NCI-H1092 (cell line): ENCODE data around the gene PDCL2.
"Not testable (repeated sequence)": the region's sequence is repeated elsewhere in the genome, so short reads cannot be mapped to it uniquely, and the experiment has no call there.

Experiments used
- DNase-seq: peaks from one replicate; lab custom pipeline; 2025; lab: John Stamatoyannopoulos, UW

Gene PDCL2

GRCh38 chr4:55588160-55588559, 3.9 kb downstream of the PDCL2 start:
- no peak for DNase-seq

- not testable (repeated sequence) for DNase-seq
Observed at GRCh38 chr4:55582773-55583172, 9.3 kb downstream of the PDCL2 start.

- no peak for DNase-seq
Observed at GRCh38 chr4:55578341-55579010, 13.6 kb downstream of the PDCL2 start.

- no peak for DNase-seq
Observed at GRCh38 chr4:55575513-55575912, 16.5 kb downstream of the PDCL2 start.

GRCh38 chr4:55574252-55574651, 17.8 kb downstream of the PDCL2 start:
- no peak for DNase-seq

DNA sequence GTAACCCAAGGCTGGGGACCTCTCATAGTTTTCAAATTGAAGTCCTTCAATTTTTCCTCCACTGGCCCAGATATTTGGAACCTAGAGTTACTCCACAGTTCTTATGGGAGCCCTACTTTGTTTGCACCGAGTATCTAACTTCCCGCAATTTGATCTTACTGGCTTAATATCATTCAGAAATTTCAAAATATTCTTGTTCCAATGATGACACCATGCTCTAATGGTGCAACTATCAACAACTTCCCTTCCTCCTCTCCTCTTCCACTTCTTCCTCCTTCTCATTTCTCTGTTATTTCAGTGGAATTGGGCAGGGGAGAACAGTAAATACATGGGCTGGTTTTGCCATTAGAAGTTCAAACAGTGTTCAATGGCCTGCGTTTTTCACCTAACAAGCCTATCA, 20.2 kb downstream of the PDCL2 start:
- DNase-seq = no peak

DNA sequence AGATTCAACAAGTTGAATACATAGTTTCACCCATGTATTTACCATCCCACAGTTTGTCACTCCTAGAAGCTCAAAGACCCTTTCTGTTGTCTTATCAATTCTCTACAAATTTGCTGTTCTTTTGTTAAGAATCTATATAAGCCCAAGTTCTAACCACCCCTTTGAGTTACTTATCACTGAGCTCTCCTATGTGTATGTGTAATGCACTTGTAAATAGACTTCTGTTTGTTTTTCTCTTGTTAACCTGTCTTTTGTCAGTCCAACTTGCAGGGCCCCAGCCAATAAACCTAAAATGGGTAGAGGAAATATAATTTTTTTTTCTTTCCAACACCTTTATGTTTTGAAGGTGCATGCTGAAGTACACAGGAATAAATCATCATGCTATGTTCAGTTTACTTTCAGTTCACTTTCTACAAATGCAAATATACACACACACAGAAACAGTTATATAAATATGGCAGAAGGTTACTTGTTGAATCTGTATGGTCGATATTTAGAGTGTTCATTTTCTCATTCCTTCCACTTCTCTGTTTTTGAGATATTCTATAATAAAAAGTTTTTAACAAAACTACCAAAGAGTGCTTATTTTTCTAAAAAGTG, 23.0 kb downstream of the PDCL2 start:
- DNase-seq = no peak

DNA sequence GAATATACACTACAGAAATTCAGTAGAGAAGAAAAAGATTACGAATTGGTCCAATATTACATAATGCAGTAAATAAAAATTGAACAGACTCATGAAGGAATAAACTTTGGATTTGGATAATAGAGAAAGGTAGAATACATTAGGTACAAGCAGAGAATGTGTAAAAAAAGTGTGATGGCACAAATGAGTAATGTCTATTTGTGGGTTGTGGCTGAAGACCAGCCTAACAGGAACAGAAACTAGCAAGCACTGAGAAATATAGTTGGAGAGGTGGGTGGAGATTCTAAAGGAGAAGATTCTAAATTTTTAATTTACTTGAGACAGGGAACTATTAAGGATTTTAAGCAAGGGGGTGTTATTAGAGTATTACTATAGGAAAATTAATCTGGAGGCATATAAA, 30.2 kb downstream of the PDCL2 start:
- DNase-seq = no peak

GRCh38 chr4:55560096-55560495, 31.9 kb downstream of the PDCL2 start:
- no peak for DNase-seq

GRCh38 chr4:55554453-55555030, 37.5 kb downstream of the PDCL2 start:
- no peak for DNase-seq

DNA sequence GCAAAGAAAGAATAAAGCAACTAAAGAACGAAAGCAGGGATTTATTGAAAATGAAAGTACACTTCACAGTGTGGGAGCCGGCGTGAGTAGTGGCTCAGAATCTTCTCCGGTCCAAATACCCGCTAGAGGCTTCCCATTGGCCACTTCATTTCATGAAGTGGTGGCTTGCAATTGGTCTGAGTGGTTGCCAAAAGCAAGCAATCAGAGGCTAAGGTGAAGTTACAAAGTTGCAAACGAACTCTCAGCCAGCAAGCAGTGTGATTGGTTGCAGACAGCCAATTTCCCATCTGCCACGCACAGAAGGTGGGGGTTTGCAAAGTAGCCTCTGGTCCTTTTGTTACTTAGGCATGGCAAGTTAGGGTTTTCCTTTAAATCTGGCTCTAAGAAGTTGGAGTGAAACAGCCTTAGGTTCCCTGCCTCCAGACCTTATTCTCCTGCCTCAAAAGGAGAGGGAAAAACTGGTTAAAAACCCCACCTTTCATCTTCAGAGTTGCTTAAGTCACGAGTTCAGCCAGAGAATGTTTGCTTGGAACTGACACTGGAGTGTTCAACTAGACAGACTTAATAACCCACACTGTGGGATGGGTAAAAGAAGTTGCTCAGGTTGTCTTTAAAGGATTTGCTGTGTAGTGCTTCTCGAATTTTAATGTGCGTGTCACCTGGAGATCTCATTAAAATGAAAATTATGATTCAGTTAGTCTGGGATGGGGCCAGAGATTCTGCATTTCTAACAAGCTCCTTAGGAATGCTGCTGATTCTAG, 38.4 kb downstream of the PDCL2 start:
- DNase-seq = no peak

- not testable (repeated sequence) for DNase-seq
Observed at GRCh38 chr4:55551964-55552363, 40.1 kb downstream of the PDCL2 start.

DNA sequence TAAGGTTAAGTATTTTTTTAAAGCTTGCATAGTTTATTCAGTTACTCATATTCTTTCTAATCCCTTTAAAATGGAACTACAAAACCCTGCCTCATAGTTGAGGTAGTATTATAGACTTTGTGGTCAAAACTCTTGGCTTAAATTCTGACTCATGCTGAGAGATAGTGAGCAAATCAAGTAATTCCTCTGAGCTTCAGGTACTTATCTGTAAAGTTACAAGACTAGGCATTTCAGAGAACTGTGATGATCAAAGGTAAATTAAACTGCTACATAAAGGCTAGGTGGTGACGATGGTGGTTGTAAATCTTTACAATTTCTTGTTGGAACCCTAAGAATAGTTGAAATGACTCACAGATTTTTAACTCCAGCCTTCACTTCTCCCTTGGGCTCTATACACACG, 42.2 kb downstream of the PDCL2 start:
- no peak for DNase-seq

DNA sequence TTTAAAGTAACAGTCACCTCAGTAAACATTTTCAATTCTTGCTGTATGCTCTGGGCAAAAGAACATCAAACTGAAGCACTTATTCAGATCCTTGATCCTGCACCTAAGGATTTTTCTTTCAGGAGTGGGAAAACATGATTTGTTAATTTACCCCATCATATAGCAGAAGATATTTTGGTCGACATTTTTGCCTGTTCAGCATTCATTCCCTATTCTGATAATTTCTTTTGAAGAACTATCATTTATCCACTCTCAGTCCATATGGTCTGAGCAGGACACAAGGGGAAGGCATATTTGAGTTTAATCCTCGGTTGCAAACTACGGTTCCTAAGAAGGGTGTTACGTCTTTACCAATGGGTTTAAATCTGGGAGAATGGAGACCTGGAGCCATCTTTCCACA, 44.1 kb downstream of the PDCL2 start:
- DNase-seq = no peak

DNA sequence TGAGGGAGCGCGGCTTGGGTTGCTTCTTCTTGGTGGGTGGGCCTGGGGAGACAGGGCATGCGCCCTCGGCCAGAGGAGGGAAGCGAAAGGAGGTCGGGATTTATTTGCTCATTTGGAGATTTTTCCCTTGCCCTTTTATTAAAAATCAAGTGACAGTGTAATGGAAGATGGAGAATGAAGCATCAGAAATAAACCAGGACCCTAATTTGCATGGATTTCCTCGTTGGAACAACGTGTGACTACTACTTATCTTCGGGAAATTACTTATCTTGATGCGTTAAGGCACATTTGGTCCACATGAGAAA, 44.6 kb downstream of the PDCL2 start:
- no peak for DNase-seq

- peak; percentile 84 for DNase-seq
Observed at GRCh38 chr4:55546756-55547465, 45.1 kb downstream of the PDCL2 start, which contains the start of gene CLOCK. TSS of gene CLOCK (minus strand) at chr4:55546909. CDS start at chr4:55482785, 64,124 bp downstream.

- DNase-seq = no peak
Observed at GRCh38 chr4:55546506-55546755, 45.6 kb downstream of the PDCL2 start.

DNA sequence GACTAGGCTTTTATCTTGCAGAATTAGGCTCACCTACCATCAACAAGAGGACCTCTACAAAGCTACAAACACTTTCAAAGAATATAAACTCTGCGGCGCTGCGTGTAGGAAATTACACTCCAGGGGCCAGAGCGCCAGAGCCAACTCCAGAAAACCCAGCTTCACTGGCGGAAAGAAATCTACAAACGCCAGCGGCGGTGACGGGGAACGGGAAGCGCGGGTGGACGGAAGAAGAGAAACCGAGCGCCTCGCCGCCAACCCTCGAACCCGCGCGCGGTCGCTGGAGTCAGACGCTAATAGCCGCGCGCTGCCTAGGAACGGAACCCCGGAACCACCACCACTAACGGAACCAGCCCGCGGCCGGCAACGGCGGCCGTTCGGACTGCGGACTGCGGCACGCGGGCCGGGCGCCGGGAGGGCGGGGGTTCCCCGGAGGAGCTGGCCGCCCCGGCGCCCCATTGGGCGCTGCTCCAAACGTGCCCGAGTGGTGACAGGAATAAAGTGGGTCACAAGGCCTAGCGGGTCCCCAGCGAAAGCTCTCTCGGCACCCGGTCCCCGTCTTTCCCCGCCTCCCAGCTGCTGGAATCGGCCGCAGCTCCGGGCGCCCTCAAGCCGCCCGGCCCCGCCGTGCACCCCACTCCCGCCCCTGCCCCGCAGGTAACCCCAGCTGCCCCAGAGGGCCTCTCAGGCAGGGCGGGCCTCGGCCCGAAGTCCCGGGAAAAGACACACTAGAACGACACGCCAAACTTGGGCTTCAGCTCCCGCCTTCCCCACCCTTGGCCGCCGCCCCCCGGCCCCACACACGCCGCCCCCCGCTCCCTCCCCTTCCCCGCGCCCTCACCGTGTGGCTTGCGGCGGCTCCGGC, 46.2 kb downstream of the PDCL2 start:
- DNase-seq = peak; percentile 77

DNA sequence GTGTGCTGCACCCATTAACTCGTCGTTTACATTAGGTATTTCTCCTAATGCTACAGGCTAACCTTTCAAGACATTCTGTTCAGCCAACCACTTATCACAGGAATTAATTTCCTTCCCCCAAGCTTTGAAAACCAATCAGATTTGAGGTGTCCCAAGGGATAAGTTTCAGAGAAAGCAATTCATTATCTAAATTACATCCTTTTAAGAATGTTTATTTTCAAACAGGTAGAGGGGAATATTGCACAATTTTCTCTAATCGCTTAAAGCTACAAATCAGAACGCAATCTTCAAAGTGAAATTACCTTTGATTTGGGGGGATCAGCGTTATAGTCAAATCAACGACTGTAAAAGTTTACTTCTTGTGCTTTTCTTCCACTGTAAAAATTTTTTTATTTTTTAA, 46.9 kb downstream of the PDCL2 start:
- DNase-seq = no peak

DNA sequence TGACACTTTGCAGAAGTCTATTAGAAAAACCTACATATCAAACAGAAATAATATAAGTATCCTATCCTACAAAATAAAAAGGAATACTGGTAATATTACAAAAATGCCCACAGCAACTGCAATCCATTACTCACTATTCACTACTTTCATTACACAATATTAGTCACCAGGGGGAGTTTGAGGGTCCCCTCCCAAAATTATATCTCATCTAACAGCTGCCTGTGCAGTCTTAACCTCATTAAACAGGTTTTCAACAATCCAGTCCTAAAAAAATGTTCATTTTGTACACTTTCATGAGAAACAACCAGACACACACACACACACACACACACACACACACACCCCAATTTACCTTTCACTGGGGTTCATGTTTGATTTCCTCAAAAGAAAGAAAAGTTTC, 48.2 kb downstream of the PDCL2 start:
- no peak for DNase-seq

- DNase-seq = no peak
Observed at GRCh38 chr4:55540271-55540670, 51.8 kb downstream of the PDCL2 start.

DNA sequence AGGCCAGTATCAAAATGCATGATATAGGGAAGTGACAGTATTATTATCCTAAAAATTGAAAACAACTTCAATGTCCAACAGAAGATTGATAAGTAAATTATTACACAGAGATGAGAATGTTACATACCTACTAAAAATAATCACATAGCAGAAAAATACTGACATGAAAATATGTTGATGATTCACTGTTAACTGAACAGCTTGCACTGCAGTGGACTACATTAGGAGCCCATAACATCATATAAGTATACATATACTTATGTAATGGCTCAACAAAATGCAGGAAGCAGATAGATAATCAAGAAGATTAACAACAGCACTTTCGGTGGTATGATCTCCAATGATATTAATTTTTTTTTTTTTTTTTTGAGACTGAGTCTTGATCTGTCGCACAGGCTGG, 52.4 kb downstream of the PDCL2 start:
- no peak for DNase-seq
